ENCODE measurements around the gene WIPF1.

Gene WIPF1

GRCh38 chr2:174544156-174544555 lies 53.4 kb downstream of the WIPF1 start:
- no peak for DNase-seq (ENCODE audit: low read depth)

GRCh38 chr2:174540893-174541292 lies 56.7 kb downstream of the WIPF1 start:
- DNase-seq (ENCODE audit: low read depth): no peak

DNA sequence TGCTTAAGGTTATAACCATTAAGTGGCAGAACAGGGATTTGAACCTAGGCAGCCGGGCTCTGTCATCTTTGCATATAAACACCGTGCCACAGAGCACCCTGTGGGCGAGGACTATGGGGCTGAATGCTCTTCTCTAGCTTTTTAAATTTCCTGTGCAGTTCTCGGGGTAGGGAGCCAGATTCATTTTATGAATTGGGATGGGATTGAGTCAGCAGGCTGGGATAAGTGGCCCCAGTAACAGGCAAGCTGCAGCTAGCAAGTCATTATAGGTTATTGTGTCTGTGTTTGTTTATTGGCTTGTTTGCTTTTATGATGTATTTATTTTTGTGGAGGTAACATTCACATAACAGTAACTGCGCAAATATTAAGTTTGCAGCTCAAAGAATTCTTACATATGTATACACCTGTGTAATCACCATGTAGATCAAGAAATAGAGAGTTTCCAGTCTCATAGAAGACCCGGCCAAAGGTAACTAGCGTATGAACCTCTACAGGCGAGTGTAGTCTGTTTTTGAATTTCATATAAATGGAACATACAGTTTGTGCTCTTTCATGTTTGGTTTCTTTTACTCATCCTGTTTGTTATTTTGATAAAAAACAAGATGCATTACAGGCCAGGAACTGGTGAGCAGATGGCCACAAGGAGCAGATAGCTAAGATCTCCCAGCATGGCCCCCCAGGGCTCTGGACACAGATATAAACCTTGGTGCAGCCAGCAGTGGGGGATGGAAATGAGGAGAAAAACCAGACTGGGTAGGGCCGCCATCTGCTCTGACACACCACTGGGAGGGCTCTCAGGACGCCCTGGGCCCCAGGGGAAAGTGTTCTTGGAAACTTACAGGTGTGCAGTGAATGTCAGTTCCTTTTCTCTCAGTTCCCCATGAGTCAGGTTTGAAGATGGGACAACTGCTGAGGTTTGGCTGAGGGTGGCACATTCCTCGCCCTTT lies 61.6 kb downstream of the WIPF1 start:
- no peak for DNase-seq (ENCODE audit: low read depth)

GRCh38 chr2:174535083-174535482 lies 62.5 kb downstream of the WIPF1 start:
- DNase-seq (ENCODE audit: low read depth): no peak

- DNase-seq (ENCODE audit: low read depth): no peak
These were observed 67.7 kb downstream of the WIPF1 start for GRCh38 chr2:174529916-174530315.

GRCh38 chr2:174527959-174528358 lies 69.6 kb downstream of the WIPF1 start:
- no peak for DNase-seq (ENCODE audit: low read depth)

- no peak for DNase-seq (ENCODE audit: low read depth)
These were observed 70.4 kb downstream of the WIPF1 start for GRCh38 chr2:174527101-174527721.

GRCh38 chr2:174524527-174524926 lies 73.1 kb downstream of the WIPF1 start:
- no peak for DNase-seq (ENCODE audit: low read depth)

GRCh38 chr2:174522553-174522952 lies 75.1 kb downstream of the WIPF1 start:
- no peak for DNase-seq (ENCODE audit: low read depth)

DNA sequence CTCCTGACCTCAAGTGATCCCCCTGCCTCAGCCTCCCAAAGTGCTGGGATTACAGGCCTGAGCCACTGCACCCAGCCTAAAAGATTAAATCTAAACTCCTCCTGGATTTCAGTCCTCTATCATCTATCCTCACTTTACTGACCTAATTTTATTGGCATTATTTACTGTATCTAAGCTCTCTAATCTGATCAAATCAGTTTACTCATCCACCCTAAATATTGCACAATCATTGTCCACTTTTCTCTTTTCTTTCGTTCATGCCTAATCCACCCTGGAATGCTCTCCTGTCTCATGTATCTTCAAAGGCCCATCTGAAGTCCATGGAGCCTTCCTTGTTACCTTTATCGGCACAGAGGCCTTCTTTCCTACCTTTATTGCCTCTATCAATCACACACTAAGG lies 79.2 kb downstream of the WIPF1 start:
- DNase-seq (ENCODE audit: low read depth): no peak

GRCh38 chr2:174516501-174517378 lies 80.9 kb downstream of the WIPF1 start:
- DNase-seq (ENCODE audit: low read depth): no peak

- no peak for DNase-seq (ENCODE audit: low read depth)
These were observed 85.3 kb downstream of the WIPF1 start for GRCh38 chr2:174512345-174512744.

DNA sequence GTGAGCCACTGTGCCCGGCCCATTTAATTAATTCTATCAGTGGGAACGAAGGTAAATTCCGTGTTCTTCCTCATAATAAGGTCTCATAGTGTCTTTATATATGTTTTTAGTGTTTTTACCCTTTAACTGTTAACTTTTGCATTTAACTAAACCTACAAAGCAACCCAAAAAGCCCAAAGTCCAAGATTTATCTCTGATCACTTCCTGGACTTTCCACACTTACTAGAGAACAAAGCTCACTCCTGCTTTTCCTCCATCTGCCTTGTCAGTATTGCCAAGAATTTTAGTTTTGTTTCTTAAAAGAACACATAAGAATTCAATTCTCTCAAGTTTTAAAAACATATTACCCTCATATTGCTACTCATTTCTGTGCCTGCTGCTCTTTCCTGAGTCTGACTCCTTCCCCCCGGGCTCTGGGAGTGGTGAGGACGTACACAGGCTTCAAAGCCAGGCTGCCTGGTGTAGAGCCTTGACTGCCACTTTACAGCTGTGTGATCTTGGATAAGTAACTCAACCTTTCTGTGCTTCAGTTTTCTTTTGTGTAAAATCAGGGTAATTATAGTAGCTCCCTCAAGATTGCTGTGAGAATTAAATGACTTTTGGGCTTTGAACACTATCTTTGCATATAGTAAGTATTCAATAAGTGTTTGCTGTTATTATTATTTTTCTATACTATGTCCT lies 85.9 kb downstream of the WIPF1 start:
- no peak for DNase-seq (ENCODE audit: low read depth)

- DNase-seq (ENCODE audit: low read depth): no peak
These were observed 86.9 kb downstream of the WIPF1 start for GRCh38 chr2:174510583-174511189.
